ENCODE results near the gene TRAF3IP1.

TRAF3IP1 gene

GRCh38 chr2:238428866-238429265 is 108.5 kb downstream of the TRAF3IP1 start:
- H3K9ac ChIP-seq (ENCODE audit: insufficient read length) = no peak overlapping the region
- peaks cover 23% of the 10 kb centered on the region for H3K36me3 ChIP-seq (ENCODE audit: insufficient read depth, low read length)
- H3K4me3 ChIP-seq = no peak overlapping the region
- no peak for TF ChIP-seq EZH2 (IDR thresholded peaks at IDR 0.05)
- no peak for TF ChIP-seq FOXP2 (optimal IDR thresholded peaks at IDR 0.05; ENCODE audit: control extremely low read depth, extremely low read length, insufficient read depth)
- no peak for TF ChIP-seq POLR2AphosphoS5 (IDR thresholded peaks at IDR 0.05; ENCODE audit: borderline replicate concordance, low read depth, low read length)
- DNase-seq (ENCODE audit: low read depth, low spot score) = no peak
- H3K27ac ChIP-seq = no peak overlapping the region
- no peaks in the 10 kb centered on the region for H3K9me3 ChIP-seq (ENCODE audit: low read depth, low read length)

GRCh38 chr2:238430781-238431180 is 110.5 kb downstream of the TRAF3IP1 start:
- no peak overlapping the region for H3K9ac ChIP-seq (ENCODE audit: insufficient read length)
- H3K36me3 ChIP-seq (ENCODE audit: insufficient read depth, low read length) = peaks cover 23% of the 10 kb centered on the region
- no peak overlapping the region for H3K27ac ChIP-seq
- no peaks in the 10 kb centered on the region for H3K9me3 ChIP-seq (ENCODE audit: low read depth, low read length)
- H3K4me3 ChIP-seq = no peak overlapping the region
- TF ChIP-seq FOXP2 (optimal IDR thresholded peaks at IDR 0.05; ENCODE audit: control extremely low read depth, extremely low read length, insufficient read depth) (no peak), POLR2AphosphoS5 (IDR thresholded peaks at IDR 0.05; ENCODE audit: borderline replicate concordance, low read depth, low read length) (no peak), EZH2 (IDR thresholded peaks at IDR 0.05) (no peak)
- DNase-seq (ENCODE audit: low read depth, low spot score) = no peak

- H3K9me3 ChIP-seq (ENCODE audit: low read depth, low read length) = no peaks in the 10 kb centered on the region
- H3K9ac ChIP-seq (ENCODE audit: insufficient read length) = no peak overlapping the region
- no peak for DNase-seq (ENCODE audit: low read depth, low spot score)
- TF ChIP-seq EZH2 (IDR thresholded peaks at IDR 0.05) (no peak), POLR2AphosphoS5 (IDR thresholded peaks at IDR 0.05; ENCODE audit: borderline replicate concordance, low read depth, low read length) (no peak), FOXP2 (optimal IDR thresholded peaks at IDR 0.05; ENCODE audit: control extremely low read depth, extremely low read length, insufficient read depth) (no peak)
- no peak overlapping the region for H3K4me3 ChIP-seq
- peaks cover 23% of the 10 kb centered on the region for H3K36me3 ChIP-seq (ENCODE audit: insufficient read depth, low read length)
- H3K27ac ChIP-seq = no peak overlapping the region
Measured at GRCh38 chr2:238431456-238431855, 111.1 kb downstream of the TRAF3IP1 start.

- H3K9ac ChIP-seq (ENCODE audit: insufficient read length) = no peak overlapping the region
- H3K4me3 ChIP-seq = no peak overlapping the region
- TF ChIP-seq FOXP2 (optimal IDR thresholded peaks at IDR 0.05; ENCODE audit: control extremely low read depth, extremely low read length, insufficient read depth) = no peak
- TF ChIP-seq EZH2 (IDR thresholded peaks at IDR 0.05) = no peak
- DNase-seq (ENCODE audit: low read depth, low spot score) = no peak
- peaks cover 23% of the 10 kb centered on the region for H3K36me3 ChIP-seq (ENCODE audit: insufficient read depth, low read length)
- H3K27ac ChIP-seq = no peak overlapping the region
- H3K9me3 ChIP-seq (ENCODE audit: low read depth, low read length) = no peaks in the 10 kb centered on the region
Measured at GRCh38 chr2:238433300-238433915, 113.1 kb downstream of the TRAF3IP1 start.

GRCh38 chr2:238433941-238434845 is 113.9 kb downstream of the TRAF3IP1 start:
- H3K9ac ChIP-seq (ENCODE audit: insufficient read length) = no peak overlapping the region
- H3K4me3 ChIP-seq = no peak overlapping the region
- no peaks in the 10 kb centered on the region for H3K9me3 ChIP-seq (ENCODE audit: low read depth, low read length)
- no peak for DNase-seq (ENCODE audit: low read depth, low spot score)
- H3K27ac ChIP-seq = no peak overlapping the region
- TF ChIP-seq POLR2AphosphoS5 (IDR thresholded peaks at IDR 0.05; ENCODE audit: borderline replicate concordance, low read depth, low read length) (no peak), EZH2 (IDR thresholded peaks at IDR 0.05) (no peak), FOXP2 (optimal IDR thresholded peaks at IDR 0.05; ENCODE audit: control extremely low read depth, extremely low read length, insufficient read depth) (no peak)
- H3K36me3 ChIP-seq (ENCODE audit: insufficient read depth, low read length) = peaks cover 23% of the 10 kb centered on the region

DNA sequence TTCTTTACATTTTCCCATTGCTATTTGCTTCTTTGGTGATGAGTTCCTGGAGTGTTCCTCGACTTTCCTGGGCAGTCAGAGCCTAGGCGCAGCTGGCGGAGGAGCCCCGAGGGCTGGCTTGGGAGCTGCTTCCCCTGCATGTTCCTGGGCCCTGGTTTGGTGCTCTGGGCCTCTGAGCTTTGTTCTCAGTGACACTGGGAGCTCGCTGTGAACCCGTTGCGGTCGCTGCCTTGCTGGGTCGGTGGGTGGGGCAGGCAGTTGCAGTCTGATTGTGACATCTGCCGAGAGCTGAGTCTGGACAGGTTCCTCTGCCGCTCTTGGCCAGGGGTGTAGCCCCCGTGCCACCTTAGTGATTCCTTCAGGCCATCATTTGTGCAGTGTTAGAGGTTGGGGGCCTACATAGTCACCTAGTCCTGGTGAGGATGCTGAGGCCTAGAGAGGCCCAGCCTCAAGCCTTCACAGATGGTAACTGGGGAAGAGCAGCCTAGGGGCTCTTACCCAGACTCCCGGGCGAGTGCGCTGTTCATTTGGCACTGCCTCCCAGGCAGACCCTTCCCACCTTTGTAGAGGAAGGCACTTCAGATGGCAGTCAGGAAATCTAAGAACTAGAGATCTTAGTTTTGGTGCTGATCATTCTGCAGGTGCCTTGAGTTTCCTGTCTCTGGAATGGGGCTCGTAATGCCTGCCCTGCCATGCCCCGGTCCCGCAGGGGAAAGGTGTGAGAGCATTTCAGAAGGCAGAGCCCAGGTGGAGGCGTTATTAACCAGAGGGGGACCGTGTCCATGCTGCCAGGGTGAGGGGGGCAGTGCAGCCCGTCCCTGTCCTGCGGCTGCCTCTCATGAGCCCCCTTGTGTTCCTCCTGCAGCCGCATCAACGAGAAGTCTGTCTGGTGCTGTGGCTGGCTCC is 114.8 kb downstream of the TRAF3IP1 start:
- TF ChIP-seq FOXP2 (optimal IDR thresholded peaks at IDR 0.05; ENCODE audit: control extremely low read depth, extremely low read length, insufficient read depth) (no peak), EZH2 (IDR thresholded peaks at IDR 0.05) (no peak), POLR2AphosphoS5 (IDR thresholded peaks at IDR 0.05; ENCODE audit: borderline replicate concordance, low read depth, low read length) (no peak)
- Histone ChIP-seq H3K4me3 (no peak overlapping the region), H3K9ac (ENCODE audit: insufficient read length) (no peak overlapping the region), H3K36me3 (ENCODE audit: insufficient read depth, low read length) (peaks cover 18% of the 10 kb centered on the region), H3K27ac (no peak overlapping the region), H3K9me3 (ENCODE audit: low read depth, low read length) (no peaks in the 10 kb centered on the region)
- DNase-seq (ENCODE audit: low read depth, low spot score) = no peak

- no peak for TF ChIP-seq POLR2AphosphoS5 (IDR thresholded peaks at IDR 0.05; ENCODE audit: borderline replicate concordance, low read depth, low read length)
- no peak for TF ChIP-seq EZH2 (IDR thresholded peaks at IDR 0.05)
- no peak for TF ChIP-seq FOXP2 (optimal IDR thresholded peaks at IDR 0.05; ENCODE audit: control extremely low read depth, extremely low read length, insufficient read depth)
- H3K27ac ChIP-seq = no peak overlapping the region
- H3K36me3 ChIP-seq (ENCODE audit: insufficient read depth, low read length) = peaks cover 12% of the 10 kb centered on the region
- no peak for DNase-seq (ENCODE audit: low read depth, low spot score)
- no peak overlapping the region for H3K9ac ChIP-seq (ENCODE audit: insufficient read length)
- H3K9me3 ChIP-seq (ENCODE audit: low read depth, low read length) = no peaks in the 10 kb centered on the region
- H3K4me3 ChIP-seq = no peak overlapping the region
Measured at GRCh38 chr2:238435752-238436096, 115.4 kb downstream of the TRAF3IP1 start.
